G401.6 (cell line): ENCODE measurements around the gene ZNRF4.
"Not testable (repeated sequence)": the region's sequence is repeated elsewhere in the genome, so short reads cannot be mapped to it uniquely, and the experiment has no call there.

Experiments used
- FAIRE-seq: peaks from 2 replicates; lab custom pipeline; 2012; peaks lifted over from hg19 to GRCh38; lab: Jason Lieb, UNC

Gene ZNRF4

DNA sequence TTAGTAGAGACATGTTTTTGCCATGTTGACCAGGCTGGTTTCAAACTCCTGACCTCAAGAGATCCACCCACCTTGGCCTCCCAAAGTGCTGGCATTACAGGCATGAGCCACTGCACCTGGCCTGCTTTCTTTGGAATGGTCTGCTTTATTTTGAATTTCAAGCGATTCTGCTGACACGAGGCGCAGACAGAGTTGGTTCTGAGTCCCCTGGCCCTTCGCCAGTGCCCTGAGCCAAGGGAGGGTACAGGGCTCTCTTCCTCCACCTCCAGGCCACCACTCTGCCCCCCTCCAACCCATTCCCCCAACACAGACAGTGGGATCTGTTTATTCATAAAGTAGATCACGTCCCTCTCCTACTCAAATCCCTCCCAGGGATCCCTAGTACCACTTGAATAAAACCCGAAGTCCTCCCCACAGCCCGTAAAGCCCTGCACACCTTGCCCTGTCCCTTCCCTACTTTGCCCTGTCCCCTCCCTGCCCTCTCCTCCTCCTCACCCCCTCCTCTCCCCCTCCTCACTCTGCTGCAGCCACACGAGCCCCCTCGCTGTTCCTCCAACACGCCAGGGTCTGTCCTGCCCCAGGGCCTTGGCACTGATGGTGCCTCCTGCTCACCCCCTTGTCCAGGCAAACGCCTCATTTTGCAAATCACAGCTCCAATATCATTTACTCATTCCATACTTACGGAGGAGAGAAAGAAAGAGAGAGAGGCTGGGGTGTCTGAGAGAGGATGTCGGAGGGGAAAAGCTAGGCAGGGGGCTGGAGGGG is 22.4 kb downstream of the ZNRF4 start:
- no peak for FAIRE-seq

DNA sequence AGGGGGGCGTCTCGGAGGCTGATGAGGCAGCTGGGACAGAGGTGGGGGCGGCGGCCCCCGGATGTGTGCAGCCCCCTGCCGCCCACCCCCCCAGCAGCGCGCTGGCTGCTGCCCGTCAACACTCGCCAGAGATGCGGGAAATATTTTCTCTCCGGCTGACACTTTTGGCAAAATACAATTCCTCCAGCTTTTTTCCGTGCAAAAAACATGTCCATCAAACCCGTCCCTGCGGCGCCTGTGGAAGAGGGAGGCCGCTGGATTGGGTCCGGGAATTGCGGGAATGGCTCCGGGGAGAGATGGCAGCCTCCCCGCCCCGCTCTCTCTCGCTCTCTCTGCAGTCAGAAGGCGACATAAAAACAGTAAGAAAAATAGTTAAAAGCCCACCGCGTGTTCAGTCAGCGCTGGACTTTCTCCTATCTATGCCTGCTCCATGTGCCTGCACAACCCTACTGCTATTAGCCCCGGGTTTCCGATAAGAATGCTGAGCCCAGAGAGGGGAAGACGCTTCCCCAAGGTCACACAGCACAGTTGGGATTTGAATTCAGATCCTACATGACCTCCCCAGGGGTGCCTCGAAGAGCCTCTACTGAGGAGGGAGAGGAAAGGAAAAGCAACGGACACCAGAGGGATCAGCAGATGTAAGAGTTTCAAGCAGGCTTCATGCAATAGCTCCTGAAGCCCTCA is 23.2 kb downstream of the ZNRF4 start:
- FAIRE-seq: no peak

DNA sequence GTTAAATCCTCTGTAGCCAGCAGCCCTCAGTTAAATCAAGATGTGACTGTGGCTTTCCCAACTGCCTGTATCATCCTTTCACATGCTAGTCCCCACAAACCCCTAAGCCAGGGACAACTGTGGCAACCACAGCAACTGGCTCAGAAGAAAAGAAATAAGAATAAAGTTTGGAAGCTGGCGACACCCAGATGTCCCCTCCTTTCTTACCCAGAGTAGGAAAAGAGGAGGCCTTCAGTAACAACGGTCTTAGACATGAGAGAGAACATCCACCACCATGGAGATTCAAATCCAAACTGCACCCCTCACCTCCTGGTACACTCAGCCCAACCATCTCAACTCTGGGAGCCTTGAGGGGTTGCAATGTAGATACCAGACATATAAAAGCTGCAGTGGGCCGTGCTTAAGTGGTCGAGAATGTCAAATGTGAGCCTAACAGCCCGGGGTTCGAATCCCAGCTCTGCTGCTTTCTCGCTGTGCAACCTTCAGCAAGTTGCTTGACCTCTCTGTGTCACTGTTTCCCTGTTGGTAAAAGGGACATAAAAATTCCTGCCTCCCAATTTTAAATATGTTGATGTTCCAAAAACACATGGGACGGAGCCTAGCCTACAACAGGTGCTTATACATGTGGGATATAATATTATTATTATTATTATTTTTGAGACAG is 23.8 kb downstream of the ZNRF4 start:
- FAIRE-seq: no peak

DNA sequence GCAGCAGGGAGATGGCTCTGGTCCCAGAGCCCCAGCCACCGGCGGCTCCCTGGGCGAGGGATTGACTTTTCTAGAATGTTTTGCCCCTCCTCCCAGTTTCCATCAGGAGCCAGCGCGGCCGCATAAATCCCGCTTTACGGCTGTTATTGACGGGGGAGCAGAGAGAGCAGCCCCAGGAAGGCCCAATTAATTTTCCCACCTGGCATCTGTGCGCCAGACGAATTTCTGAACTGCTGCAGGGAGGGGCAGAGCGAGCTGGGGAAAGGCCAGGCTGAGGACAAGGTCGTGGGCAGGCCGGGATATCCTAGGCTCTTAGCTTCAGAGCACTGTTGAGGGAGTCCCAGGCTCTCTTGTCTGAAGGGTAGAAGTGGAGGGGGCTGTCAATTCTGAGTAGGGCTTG is 24.7 kb downstream of the ZNRF4 start:
- no peak for FAIRE-seq

DNA sequence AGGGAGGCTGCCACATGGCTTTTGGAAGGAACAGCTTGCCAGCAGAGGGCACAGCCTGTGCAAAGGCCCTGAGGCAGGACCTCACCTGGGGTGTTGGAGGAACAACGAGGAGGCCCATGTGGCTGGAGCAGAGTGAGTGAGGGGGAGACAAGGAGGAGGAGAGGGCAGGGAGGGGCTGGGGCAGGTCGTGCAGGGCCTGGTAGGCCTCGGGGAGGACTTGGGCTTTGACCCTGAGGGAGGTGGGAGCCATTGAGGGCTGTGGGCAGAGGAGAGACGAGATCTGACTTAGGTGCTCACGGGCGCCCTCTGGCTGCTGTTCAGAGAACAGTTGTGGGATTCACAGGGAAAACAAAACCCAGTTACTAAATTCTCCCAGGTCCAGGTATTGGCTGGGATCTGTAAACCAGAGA is 25.2 kb downstream of the ZNRF4 start:
- no peak for FAIRE-seq

DNA sequence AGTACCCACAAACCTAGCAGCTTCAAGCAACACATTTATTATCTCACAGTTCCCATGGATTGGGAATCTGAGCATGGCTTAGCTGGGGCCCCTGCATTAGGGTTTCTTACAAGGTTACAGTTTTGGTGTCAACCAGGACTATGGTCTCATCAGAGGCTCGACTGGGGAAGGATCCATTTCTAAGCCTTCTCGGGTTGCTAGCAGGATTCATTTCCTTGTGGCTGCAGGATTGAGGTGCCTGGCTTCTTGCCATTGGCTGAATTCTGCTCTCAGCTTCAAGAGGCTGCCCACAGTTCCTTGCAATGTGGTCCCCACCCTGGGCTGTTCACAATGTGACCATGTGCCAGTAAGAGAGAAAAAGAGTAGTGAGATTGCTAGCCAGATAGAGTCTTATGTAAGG is 26.7 kb downstream of the ZNRF4 start:
- FAIRE-seq: no peak

DNA sequence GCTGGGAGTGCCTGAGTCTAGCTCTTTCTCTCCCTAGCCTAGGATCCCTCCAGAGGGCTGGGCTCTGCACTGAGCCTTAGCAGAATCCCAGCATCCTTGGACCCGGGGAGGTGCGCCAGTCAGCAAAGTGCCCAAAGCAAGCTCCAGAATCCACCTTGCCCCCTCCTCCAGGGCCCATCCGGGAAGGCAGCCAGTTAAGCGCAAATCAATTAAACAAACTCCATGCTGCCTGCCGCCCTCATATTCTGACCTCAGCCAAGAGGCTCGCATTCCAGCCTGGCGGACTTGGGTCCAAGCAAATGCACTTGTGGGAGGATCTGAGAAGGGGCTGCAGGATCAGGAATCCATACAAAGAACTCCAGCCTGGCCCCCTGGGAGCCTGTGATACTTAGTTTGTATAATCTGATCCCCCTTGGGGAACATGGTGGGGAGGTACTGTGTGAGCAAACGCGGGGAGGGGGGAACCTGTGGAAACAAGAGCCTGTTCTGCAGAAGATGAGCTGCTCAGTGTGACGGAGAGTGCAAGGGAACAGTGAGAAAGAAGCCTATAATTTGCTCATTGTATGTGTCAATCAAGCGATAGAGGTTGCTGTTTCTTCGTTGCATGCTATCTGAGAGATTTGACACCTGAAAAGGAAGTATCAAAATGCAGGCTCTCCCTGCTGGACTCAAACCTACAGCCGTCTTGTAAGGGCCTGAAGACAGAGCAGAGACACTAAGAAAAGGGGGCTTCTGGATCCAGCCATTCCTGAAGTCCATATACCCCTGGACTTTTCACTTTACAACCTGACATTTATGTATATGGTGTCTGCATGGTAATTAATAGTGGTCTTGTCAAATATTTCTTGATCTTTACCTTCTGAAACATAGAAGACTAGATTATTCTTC is 29.4 kb downstream of the ZNRF4 start:
- FAIRE-seq: no peak

DNA sequence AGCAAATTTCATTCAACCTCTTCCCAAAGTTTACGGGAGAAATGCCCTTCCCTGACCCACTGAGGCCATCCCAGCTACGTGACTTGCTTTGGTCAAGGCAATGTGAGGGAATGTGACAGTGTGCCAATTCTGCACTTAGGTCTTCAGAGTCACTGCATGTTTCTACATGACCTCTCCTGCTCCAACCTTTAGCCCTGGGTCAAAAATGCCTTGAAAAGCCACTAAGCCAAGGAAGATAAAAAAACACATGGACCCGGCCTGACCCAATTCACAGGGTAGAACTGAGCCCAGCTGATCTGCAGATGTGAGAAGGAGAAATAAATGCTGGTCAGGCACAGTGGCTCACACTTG is 30.0 kb downstream of the ZNRF4 start:
- FAIRE-seq: no peak

DNA sequence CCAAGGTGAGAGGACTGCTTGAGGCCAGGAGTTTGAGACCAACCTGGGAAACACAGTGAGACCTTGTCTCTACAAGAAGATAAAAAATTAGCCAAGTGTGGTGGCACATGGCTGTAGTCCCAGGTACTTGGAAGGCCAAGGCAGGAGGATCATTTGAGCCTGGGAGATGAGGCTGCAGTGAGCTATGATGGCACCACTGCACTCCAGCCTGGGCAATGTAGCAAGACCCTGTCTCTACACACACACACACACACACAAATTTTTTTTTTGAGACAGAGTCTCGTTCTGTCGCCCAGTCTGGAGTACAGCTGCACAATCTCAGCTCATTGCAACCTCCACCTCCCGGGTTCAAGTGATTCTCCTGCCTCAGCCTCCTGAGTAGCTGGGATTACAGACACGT is 30.4 kb downstream of the ZNRF4 start:
- FAIRE-seq: not testable (repeated sequence)

DNA sequence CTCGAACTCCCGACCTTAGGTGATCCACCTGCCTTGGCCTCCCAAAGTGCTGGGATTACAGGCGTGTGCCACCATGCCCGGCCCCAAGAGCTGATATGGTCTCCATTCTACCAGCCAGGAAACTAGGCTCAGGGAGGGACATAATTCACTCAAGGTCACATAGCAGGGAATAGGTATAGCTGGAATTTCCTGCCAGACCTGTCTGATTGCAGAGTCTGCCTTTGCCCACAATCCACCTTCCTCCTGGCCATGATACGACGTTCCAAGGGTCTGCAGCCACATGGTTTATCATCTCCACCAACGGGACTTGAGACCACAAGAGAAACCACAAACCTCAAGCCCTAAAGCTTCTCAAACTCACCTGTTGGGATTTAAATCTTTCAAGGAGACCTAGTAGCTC is 32.0 kb downstream of the ZNRF4 start:
- FAIRE-seq: no peak

DNA sequence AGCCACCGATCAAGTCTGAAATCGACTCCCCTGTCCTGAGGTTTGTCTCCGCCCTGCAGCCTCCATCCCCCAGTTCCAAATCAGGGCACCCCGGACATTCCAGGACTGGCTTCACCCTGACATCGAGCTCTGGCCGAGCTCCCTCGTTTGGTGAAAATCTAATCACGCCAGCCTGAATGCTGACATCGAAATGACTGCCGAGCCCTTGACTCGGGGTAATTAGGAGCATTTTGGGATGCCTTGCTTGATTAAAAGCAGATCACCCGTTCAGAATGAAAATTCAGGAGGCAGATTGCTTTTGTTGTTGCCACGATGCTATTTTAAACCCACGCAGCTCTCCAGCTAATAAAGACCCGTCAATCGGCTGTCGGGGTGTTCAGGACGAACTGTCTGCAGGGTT is 34.3 kb downstream of the ZNRF4 start:
- no peak for FAIRE-seq

DNA sequence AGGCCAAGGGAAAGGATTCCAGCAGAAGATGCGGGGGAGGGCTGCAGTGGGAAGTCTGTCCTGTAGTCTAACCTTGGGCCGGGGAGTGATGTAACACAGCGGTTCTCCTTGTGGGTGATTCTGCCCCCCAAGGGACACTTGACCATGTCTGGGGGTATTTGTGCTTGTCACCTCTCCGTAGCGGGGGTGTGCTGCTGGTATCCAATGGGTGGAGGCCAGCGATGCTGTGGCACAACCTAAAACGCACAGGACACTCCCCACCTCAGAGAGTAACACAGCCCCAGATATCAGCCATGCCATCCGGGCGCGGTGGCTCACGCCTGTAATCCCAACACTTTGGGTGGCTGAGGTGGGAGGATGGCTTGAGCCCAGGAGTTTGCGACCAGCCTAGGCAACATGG is 36.3 kb downstream of the ZNRF4 start:
- FAIRE-seq: no peak

DNA sequence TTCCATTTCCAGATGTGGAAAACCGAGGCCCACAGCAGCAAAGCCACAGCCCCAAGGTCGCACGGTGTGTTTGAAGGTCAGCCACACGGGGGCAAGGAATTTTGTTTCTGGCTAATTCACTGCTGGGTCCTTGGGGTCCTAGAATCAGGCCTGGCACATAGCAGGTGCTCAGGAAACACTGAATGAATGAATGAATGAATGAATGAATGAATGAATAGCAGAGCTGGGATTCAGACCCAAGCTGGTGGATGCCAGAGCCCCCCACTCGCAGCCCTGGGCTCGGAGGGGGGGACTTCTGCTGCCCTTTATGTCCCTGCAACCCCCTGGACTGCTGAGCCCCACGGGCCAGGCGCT is 37.0 kb downstream of the ZNRF4 start:
- no peak for FAIRE-seq

DNA sequence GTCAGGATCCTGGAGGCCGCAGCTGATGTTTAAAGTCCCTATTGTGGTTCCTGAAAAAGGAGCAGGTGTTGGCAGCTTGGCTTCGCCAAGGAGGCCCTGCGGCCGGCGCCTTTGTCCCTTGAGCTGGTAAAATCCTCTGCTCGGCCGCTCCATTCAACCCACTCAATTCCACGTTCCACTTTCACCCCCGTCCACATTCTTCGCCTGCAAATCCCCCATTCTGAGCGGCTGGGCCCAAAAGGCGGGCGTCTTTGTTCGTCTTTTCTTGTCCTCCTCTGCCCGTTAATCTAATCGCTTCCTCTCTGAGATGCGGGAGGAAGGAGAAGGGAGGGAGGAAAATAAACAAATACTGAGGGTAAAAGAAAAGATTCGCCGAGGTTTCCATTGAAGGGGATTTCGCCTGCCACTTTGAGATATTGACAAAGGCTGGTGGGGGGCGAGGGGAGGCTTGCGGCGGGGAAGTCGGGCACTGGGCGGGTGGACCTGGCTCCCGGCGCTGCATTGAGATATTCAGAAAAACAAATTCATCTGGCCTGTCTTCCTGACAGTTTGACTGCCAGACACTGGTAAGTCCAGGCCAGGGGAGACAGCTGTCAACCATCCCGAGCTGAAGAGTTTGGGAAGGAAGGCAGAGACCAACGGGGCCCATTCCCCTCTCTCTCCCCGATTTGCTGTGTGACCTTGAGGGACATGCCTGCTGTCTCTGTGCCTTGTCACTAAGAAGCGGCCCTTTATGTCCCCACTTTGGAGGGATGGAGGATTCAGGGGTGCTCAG is 37.6 kb downstream of the ZNRF4 start:
- FAIRE-seq: no peak

DNA sequence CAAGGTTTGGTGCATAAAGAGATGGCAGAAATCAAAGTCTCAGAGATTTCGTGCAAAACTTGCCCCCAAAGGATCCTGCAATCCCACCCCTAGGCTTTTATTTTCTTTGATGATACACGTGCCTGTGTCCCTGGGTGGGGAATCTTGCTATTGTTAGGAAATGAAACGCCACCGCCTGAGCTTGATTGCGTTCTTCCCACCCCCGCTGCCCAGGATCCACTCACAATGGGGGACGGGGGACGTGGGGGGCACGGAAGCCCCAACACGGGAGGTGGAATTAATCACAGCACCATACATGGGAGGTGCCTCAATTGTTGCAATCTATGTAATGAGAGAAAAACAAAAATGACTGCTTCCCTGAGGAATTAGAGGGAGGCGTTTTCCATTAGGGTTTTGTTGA is 39.6 kb downstream of the ZNRF4 start:
- FAIRE-seq: no peak

DNA sequence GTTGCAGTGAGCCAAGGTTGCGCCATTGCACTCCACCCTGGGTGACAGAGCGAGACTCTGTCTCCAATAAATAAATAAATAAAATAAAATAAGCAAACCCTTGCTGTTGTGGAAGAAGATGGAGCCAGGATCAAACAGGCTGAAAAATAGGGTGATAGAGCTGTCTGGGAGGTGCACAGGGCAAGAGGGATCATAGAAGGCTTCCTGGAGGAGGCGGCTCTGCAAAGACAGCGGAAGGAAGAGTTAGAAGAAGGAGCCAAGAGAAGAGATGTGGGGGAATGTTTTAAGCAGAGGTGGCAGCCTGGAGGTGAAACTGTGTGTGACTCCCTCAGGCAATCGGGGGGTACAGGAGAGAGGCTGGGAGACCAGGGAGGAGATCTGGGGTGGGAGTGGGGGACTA is 40.6 kb downstream of the ZNRF4 start:
- FAIRE-seq: no peak

DNA sequence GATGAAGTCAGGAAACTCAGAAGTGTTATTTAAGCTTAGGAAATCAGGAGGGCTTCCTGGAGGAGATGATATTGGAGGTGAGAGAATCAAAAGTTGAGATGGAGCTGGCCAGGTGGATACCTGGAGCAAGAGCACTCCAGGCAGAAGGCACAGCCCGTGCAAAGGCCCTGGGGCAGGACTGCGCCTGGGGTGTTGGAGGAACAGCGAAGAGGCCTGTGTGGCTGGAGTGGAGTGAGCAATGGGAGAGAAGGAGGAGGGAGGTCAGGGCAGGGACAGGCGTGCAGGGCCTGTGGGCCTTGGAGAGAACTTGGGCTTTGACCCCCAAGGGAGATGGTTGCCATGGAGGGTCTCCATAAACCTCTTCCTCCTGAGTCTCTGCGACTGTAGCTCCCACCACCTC is 42.1 kb downstream of the ZNRF4 start:
- no peak for FAIRE-seq

DNA sequence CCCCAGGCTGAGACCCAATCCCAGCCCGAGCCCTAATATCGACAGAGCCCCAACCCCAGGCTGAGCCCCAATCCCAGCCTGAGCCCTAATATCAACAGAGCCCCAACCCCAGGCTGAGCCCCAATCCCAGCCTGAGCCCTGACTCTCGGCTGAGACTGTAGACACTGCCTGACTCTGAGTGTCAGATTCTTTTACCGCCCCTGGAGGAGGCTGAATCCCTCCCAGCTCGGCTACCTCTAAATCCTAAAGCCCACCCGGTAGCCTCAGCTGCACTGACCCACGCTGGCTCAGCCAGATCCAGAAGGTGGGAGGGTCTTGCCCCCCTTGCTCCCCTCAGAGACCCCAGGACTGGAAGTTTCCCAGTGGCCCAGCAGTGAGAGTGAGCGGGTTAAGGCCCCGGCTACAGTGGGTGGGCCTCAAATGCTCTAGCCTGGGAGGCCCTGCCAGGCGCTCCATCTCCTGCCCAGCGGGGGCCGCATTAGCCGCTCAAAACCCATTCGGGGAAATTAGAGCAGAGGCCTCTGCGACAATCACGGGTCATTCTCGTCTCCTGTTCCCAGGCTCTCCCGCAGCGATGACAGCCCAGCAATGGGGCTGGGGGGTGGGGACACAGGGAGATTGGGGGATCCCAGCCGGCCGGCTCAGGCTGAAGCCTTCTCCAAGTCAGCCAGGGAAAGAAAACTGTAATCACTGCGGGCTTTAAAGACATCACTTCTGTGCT is 43.8 kb downstream of the ZNRF4 start:
- FAIRE-seq: no peak

DNA sequence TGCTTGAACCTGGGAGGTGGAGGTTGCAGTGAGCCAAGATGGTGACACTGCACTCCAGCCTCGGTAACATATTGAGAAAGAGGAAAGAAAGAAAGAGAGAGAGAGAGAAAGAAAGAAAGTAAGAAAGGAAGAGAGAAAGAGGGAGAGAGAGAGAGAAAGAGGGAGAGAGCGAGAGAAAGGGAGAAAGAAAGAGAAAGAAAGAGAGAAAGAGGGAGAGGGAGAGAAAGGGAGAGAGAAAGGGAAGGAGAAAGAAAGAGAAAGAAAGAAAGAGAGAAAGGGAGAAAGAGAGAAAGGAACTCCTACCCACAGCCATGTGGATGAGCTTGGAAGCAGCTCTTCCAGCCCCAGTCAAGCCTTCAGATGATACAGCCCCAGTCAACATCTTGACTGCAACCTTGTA is 46.7 kb downstream of the ZNRF4 start:
- no peak for FAIRE-seq

DNA sequence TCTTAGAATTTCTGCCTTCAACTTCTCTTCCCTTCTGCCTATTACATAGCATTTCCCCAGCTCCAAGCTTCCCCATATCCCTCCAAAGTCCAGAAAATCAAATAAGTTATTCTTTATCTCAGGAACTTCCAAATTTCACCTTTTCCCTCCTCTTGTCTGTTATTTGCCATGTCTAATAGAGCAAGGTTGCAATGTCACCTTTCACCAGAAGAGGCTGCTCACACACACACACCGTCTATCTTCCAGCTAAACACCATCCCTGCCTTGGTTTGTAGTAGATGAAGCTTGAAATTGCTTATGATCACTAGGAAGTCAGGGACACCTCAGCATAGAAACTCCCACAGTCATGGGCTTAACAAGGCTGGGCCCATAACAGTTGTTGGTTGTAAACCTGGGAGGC is 48.4 kb downstream of the ZNRF4 start:
- FAIRE-seq: no peak

DNA sequence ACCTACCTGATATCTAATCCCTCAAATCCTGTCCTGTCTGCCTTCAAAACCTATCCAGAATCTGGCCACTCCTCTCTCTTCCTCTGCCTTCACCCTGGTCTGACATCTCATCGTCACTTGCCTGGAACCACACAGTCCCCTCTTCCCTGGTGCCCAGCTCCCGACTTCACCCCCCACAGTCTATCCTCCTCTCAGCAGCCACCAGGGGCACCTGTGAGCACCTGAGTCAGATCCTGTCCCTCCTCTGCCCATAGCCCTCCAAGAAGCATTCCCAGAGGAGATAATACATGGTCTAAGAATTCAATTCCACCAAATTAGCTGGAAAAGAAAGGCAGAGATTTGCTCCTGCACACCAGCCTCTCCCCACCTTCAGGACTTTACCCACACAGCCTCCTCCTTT is 48.9 kb downstream of the ZNRF4 start:
- FAIRE-seq: no peak
